GM10248 (cell line): Measurements from ENCODE around the gene PXK.

Experiments
- CTCF ChIA-PET: fragments of 300-600 bp; sonication (Branson Sonifier 250); formaldehyde crosslinking; extraction: SDS; loops from one replicate; lab custom pipeline; 2021; ENCODE audit warnings: antibody characterized with exemption; lab: Yijun Ruan, JAX
- POLR2A ChIA-PET: fragments of 350-650 bp; sonication (Branson Sonifier 250); formaldehyde crosslinking; extraction: SDS; loops from one replicate; lab custom pipeline; 2020; ENCODE audit warnings: antibody characterized with exemption; lab: Yijun Ruan, JAX
- DNase-seq: peaks from one replicate; pipeline ENCODE4 v3.0.0; 2012; ENCODE audit errors: extremely low spot score
- TF ChIP-seq, protein P1 (sequence below): IDR thresholded peaks from 2 replicates; pipeline ENCODE4 v1.5.1; 2012; ENCODE audit warnings: mild to moderate bottlenecking, low read depth; ENCODE audit errors: extremely low read depth, missing control alignments, control extremely low read depth

PXK gene

DNA sequence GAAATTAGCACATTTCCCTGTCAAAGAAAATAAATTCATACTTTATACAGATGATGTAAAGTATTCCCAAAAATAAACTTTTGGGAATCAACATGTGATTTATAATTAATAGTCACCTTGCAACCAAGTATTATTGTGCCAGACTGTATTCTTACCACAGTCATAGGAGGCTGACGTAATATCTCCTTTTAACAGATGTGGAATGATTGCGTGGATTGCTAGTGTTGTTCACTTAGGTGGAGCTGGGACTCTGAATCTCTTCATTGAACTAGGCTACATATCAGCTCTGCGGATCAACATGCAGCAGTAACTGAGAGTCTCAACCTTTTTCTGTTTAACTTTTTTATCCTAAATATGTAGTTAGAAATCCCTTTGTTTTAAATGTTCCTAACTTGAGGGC lies 37.2 kb downstream of the PXK start:
- CTCF ChIA-PET = interaction anchor here (0.8 to 2.2 kb wide), 2 partner anchors 22 to 46 kb away, joined by 3 to 6 read pairs; no protein-coding TSS in a partner anchor
- TF ChIP-seq, protein P1, sequence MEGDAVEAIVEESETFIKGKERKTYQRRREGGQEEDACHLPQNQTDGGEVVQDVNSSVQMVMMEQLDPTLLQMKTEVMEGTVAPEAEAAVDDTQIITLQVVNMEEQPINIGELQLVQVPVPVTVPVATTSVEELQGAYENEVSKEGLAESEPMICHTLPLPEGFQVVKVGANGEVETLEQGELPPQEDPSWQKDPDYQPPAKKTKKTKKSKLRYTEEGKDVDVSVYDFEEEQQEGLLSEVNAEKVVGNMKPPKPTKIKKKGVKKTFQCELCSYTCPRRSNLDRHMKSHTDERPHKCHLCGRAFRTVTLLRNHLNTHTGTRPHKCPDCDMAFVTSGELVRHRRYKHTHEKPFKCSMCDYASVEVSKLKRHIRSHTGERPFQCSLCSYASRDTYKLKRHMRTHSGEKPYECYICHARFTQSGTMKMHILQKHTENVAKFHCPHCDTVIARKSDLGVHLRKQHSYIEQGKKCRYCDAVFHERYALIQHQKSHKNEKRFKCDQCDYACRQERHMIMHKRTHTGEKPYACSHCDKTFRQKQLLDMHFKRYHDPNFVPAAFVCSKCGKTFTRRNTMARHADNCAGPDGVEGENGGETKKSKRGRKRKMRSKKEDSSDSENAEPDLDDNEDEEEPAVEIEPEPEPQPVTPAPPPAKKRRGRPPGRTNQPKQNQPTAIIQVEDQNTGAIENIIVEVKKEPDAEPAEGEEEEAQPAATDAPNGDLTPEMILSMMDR = no peak
- POLR2A ChIA-PET = no interaction called here
- DNase-seq = no peak

DNA sequence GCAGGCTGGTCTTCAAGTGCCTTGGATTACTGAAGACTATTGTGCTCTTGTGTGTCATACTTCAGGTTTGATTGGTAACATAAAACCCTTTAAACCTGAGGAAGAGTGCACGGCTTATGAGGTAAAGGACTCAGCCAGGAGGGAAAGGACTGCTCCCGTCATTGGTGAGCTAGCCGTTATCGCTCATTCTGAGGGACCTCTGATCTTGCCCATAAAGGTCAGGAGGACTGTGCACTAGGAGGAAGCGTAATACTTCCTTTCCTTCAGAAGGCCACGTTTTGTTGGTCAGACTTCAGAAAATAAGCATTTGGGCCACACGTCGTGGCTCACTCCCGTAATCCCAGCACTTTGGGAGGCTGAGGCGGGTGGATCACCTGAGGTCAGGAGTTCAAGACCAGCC lies 37.7 kb downstream of the PXK start:
- TF ChIP-seq, protein P1 = no peak
- CTCF ChIA-PET = interaction anchor here (0.8 to 2.2 kb wide), 2 partner anchors 22 to 45 kb away, joined by 3 to 6 read pairs; no protein-coding TSS in a partner anchor
- POLR2A ChIA-PET = no interaction called here

GRCh38 chr3:58371754-58372153 lies 39.1 kb downstream of the PXK start:
- DNase-seq = no peak
- POLR2A ChIA-PET = no interaction called here
- CTCF ChIA-PET = interaction anchor here (1.0 kb wide), 1 partner anchor 66 kb away, joined by 3 read pairs; the partner anchor contains the start of genes HTD2 and RPP14
- TF ChIP-seq, protein P1 = no peak

More for the DNA sequence above, 37.7 kb downstream of the PXK start:
- DNase-seq = no peak

- POLR2A ChIA-PET = no interaction called here
- no peak for DNase-seq
- TF ChIP-seq, protein P1 = no peak
- CTCF ChIA-PET = interaction anchor here (0.9 to 1.2 kb wide), 4 partner anchors 9 to 156 kb away, joined by 3 to 4 read pairs (median 3); partner anchors contain the start of genes HTD2 and RPP14
Observed at GRCh38 chr3:58375254-58375653, 42.6 kb downstream of the PXK start.

DNA sequence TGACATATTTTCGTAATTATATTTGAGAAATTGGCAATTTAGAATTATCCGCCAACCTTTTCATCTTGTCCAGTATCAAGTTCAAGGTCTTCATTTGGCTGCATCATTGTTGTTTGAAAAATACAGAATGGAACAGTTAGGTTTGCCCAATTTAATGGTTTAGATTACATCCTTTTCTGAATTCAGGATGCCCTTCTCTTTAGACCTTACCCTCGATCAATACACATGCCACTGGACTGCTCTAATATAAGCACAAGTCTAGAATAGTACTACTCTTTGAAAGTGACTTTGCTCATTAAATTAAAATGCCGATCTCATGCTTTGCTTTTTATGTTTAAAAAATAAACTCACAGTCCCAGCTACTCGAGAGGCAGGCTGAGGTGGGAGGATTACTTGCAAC lies 44.5 kb downstream of the PXK start:
- TF ChIP-seq, protein P1 = no peak
- DNase-seq = no peak
- ChIA-PET POLR2A (no interaction called here), CTCF (interaction anchor here (1.2 to 1.5 kb wide), 2 partner anchors 11 to 28 kb away, joined by 3 to 4 read pairs; no protein-coding TSS in a partner anchor)

DNA sequence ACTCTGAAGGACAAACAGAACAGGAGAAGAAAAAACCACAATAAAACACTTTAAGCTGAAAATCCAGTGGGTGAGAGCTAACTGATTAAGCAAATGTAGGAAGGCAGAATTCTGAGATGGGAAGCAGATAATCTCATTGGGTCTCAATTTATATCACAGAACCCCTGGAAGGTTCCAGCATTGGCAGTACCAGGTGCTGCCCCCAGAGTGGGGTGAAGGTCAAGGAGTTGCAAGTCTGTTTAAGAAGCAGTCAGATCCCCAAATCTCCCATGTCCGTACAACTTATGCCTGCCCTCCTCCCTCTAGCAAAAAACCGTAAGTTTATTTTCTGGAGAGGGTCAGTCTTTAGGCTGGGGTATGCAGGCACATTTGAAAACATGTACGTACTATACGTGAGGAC lies 45.1 kb downstream of the PXK start:
- ChIA-PET CTCF (interaction anchor here (1.1 to 1.5 kb wide), 3 partner anchors 10 to 28 kb away, joined by 3 to 4 read pairs (median 3); no protein-coding TSS in a partner anchor), POLR2A (no interaction called here)
- no peak for DNase-seq
- TF ChIP-seq, protein P1 = no peak
